GM19467 (cell line): ENCODE measurements around the gene SYT9.

Experiments
- ATAC-seq: cut with Tn5 transposase; IDR thresholded peaks from one replicate; pipeline ENCODE4 v1.9.1; 2021; ENCODE audit warnings: mild to moderate bottlenecking, moderate library complexity; ENCODE audit not compliant: unreplicated experiment

Gene SYT9

GRCh38 chr11:7421136-7421535 lies 169.4 kb downstream of the SYT9 start:
- ATAC-seq, result no peak

- ATAC-seq, result no peak
Observed at GRCh38 chr11:7422544-7423331, 171.0 kb downstream of the SYT9 start.

- no peak for ATAC-seq
Observed at GRCh38 chr11:7423946-7424345, 172.2 kb downstream of the SYT9 start.

GRCh38 chr11:7427733-7428132 lies 176.0 kb downstream of the SYT9 start:
- no peak for ATAC-seq

GRCh38 chr11:7428196-7428595 lies 176.5 kb downstream of the SYT9 start:
- no peak for ATAC-seq

- no peak for ATAC-seq
Observed at GRCh38 chr11:7430496-7430895, 178.8 kb downstream of the SYT9 start.

GRCh38 chr11:7435176-7435575 lies 183.5 kb downstream of the SYT9 start:
- ATAC-seq, result no peak

GRCh38 chr11:7436146-7436545 lies 184.4 kb downstream of the SYT9 start:
- no peak for ATAC-seq

GRCh38 chr11:7436657-7437056 lies 185.0 kb downstream of the SYT9 start:
- peak; percentile 54 for ATAC-seq

GRCh38 chr11:7437696-7438095 lies 186.0 kb downstream of the SYT9 start:
- ATAC-seq, result no peak

- no peak for ATAC-seq
Observed at GRCh38 chr11:7439746-7440320, 188.1 kb downstream of the SYT9 start.

- ATAC-seq, result peak; percentile 92
Observed at GRCh38 chr11:7442588-7443215, 191.0 kb downstream of the SYT9 start.

GRCh38 chr11:7444091-7444981 lies 192.6 kb downstream of the SYT9 start:
- ATAC-seq, result no peak

- ATAC-seq, result no peak
Observed at GRCh38 chr11:7445564-7445963, 193.9 kb downstream of the SYT9 start.

- ATAC-seq, result no peak
Observed at GRCh38 chr11:7448201-7448600, 196.5 kb downstream of the SYT9 start.

GRCh38 chr11:7449211-7449840 lies 197.6 kb downstream of the SYT9 start:
- no peak for ATAC-seq

GRCh38 chr11:7449841-7450214 lies 198.1 kb downstream of the SYT9 start:
- no peak for ATAC-seq

- ATAC-seq, result no peak
Observed at GRCh38 chr11:7450836-7451235, 199.1 kb downstream of the SYT9 start.

GRCh38 chr11:7451520-7451919 lies 199.8 kb downstream of the SYT9 start:
- no peak for ATAC-seq

- ATAC-seq, result no peak
Observed at GRCh38 chr11:7451952-7452494, 200.3 kb downstream of the SYT9 start.
